Activated naive CD4-positive, alpha-beta T cell treated with anti-CD3 and anti-CD28 coated beads for 36 hours (primary cell): ENCODE data around the gene CCDC78. TPM values are rescaled to one million over a fixed set of nuclear protein-coding genes. Genes with fewer than 3 reads are reported as not detected.

Experiments used
- CTCF ChIA-PET: fragments of 350-600 bp; sonication (Branson Sonifier 250); formaldehyde crosslinking; loops from one replicate; lab custom pipeline; 2021; ENCODE audit warnings: antibody characterized with exemption; lab: Charles Lee
- DNase-seq: peaks from one replicate; pipeline ENCODE4 v3.0.0-alpha.2; 2020
- H3K27ac Mint-ChIP-seq: one replicate; pipeline ENCODE4 v1.8.0; 2021; ENCODE audit warnings: mild to moderate bottlenecking, mixed read lengths
- H3K27me3 Mint-ChIP-seq: one replicate; pipeline ENCODE4 v1.8.0; 2021; ENCODE audit warnings: low read depth, mixed read lengths
- H3K36me3 Mint-ChIP-seq: one replicate; pipeline ENCODE4 v1.8.0; 2021; ENCODE audit warnings: low read depth, mixed read lengths
- H3K4me1 Mint-ChIP-seq: one replicate; pipeline ENCODE4 v1.8.0; 2021; ENCODE audit warnings: low read depth, mixed read lengths
- H3K4me3 Mint-ChIP-seq: one replicate; pipeline ENCODE4 v1.8.0; 2021; ENCODE audit warnings: mild to moderate bottlenecking, moderate library complexity, mixed read lengths
- H3K9me3 Mint-ChIP-seq: one replicate; pipeline ENCODE4 v1.8.0; 2021; ENCODE audit warnings: mixed read lengths
- intact Hi-C: fragments of 100-400 bp; cut with micrococcal nuclease; formaldehyde crosslinking; loops from one replicate; pipeline ENCODE4 v1.15.1; 2023
- total RNA-seq, 2 experiments: library from RNA; stranded (reverse); gene quantifications; one replicate each; pipeline ENCODE4 v1.2.3, GENCODE V29; 2021

Gene CCDC78
- total RNA-seq, 2 experiments from 2014 or later = 1.2 to 1.3 TPM

- CTCF ChIA-PET = no interaction called here
- Mint-ChIP-seq H3K4me1 (peaks cover 40% of the 10 kb centered on the region), H3K27me3 (no peaks in the 10 kb centered on the region), H3K27ac (no peak overlapping the region), H3K9me3 (no peaks in the 10 kb centered on the region), H3K36me3 (peaks cover 6% of the 10 kb centered on the region), H3K4me3 (no peak overlapping the region)
- no peak for DNase-seq
- intact Hi-C loops = no loop called here
These were observed 38.7 kb downstream of the CCDC78 start for GRCh38 chr16:687499-687898.

- H3K4me3 Mint-ChIP-seq = no peak overlapping the region
- intact Hi-C loops = no loop called here
- DNase-seq = no peak
These were observed 39.6 kb downstream of the CCDC78 start for GRCh38 chr16:686459-687260.

GRCh38 chr16:685967-686366 lies 40.3 kb downstream of the CCDC78 start:
- intact Hi-C loops = loop anchor here (2.0 kb wide), 1 partner anchor 49 kb away; the partner anchor contains the start of gene METTL26
- H3K36me3 Mint-ChIP-seq = peaks cover 12% of the 10 kb centered on the region
- peak overlapping the region; percentile 29 for H3K4me3 Mint-ChIP-seq
- H3K4me1 Mint-ChIP-seq = peaks cover 53% of the 10 kb centered on the region
- DNase-seq = no peak
- no peak overlapping the region for H3K27ac Mint-ChIP-seq
- CTCF ChIA-PET = no interaction called here
- no peaks in the 10 kb centered on the region for H3K27me3 Mint-ChIP-seq
- H3K9me3 Mint-ChIP-seq = no peaks in the 10 kb centered on the region

More at GRCh38 chr16:686459-687260, 39.6 kb downstream of the CCDC78 start:
- no peak overlapping the region for H3K27ac Mint-ChIP-seq
- H3K4me1 Mint-ChIP-seq = peaks cover 48% of the 10 kb centered on the region
- CTCF ChIA-PET = no interaction called here
- no peaks in the 10 kb centered on the region for H3K27me3 Mint-ChIP-seq
- H3K9me3 Mint-ChIP-seq = no peaks in the 10 kb centered on the region
- peaks cover 10% of the 10 kb centered on the region for H3K36me3 Mint-ChIP-seq

GRCh38 chr16:684961-685696 lies 41.1 kb downstream of the CCDC78 start:
- CTCF ChIA-PET = no interaction called here

GRCh38 chr16:684071-684794 lies 42.0 kb downstream of the CCDC78 start, which contains the start of gene JMJD8:
TSS of gene JMJD8 (minus strand) at chr16:684334. CDS start at chr16:684319, 15 bp downstream.
- H3K4me1 Mint-ChIP-seq = peaks cover 42% of the 10 kb centered on the region
- DNase-seq = peak; percentile 98
- peak within 1 kb of the TSS; percentile 80 for H3K4me3 Mint-ChIP-seq
- CTCF ChIA-PET = no interaction called here
- H3K9me3 Mint-ChIP-seq = no peaks in the 10 kb centered on the region
- peak within 1 kb of the TSS; percentile 46 for H3K27ac Mint-ChIP-seq
- peaks cover 12% of the 10 kb centered on the region for H3K36me3 Mint-ChIP-seq
- H3K27me3 Mint-ChIP-seq = no peaks in the 10 kb centered on the region
- intact Hi-C loops = loop anchor here (2.0 to 5.0 kb wide), 3 partner anchors 38 to 157 kb away; partner anchors contain the start of genes ANTKMT, CAPN15 and METTL26

More at GRCh38 chr16:684961-685696, 41.1 kb downstream of the CCDC78 start:
- Mint-ChIP-seq H3K4me3 (no peak overlapping the region), H3K4me1 (peaks cover 48% of the 10 kb centered on the region), H3K36me3 (peaks cover 12% of the 10 kb centered on the region), H3K27ac (no peak overlapping the region), H3K27me3 (no peaks in the 10 kb centered on the region), H3K9me3 (no peaks in the 10 kb centered on the region)
- DNase-seq = no peak
- intact Hi-C loops = loop anchor here (2.0 to 5.0 kb wide), 3 partner anchors 37 to 158 kb away; partner anchors contain the start of genes ANTKMT, CAPN15 and METTL26

- Mint-ChIP-seq H3K9me3 (no peaks in the 10 kb centered on the region), H3K4me3 (peak overlapping the region; percentile 80), H3K4me1 (peaks cover 35% of the 10 kb centered on the region), H3K36me3 (peaks cover 12% of the 10 kb centered on the region), H3K27ac (no peak overlapping the region), H3K27me3 (no peaks in the 10 kb centered on the region)
- intact Hi-C loops = loop anchor here (2.0 to 5.0 kb wide), 3 partner anchors 39 to 156 kb away; partner anchors contain the start of genes ANTKMT, CAPN15 and METTL26
- no peak for DNase-seq
- CTCF ChIA-PET = no interaction called here
These were observed 42.7 kb downstream of the CCDC78 start for GRCh38 chr16:683396-684070.

- intact Hi-C loops = loop anchor here (5.0 kb wide), 2 partner anchors 40 to 155 kb away; partner anchors contain the start of genes ANTKMT and CAPN15
- peak overlapping the region; percentile 31 for H3K27ac Mint-ChIP-seq
- H3K27me3 Mint-ChIP-seq = no peaks in the 10 kb centered on the region
- no peak for DNase-seq
- CTCF ChIA-PET = no interaction called here
- peaks cover 32% of the 10 kb centered on the region for H3K4me1 Mint-ChIP-seq
- peaks cover 12% of the 10 kb centered on the region for H3K36me3 Mint-ChIP-seq
- peak overlapping the region; percentile 80 for H3K4me3 Mint-ChIP-seq
- H3K9me3 Mint-ChIP-seq = no peaks in the 10 kb centered on the region
These were observed 43.5 kb downstream of the CCDC78 start for GRCh38 chr16:682493-683395.

- intact Hi-C loops = loop anchor here (2.0 to 5.0 kb wide), 3 partner anchors 40 to 289 kb away; partner anchors contain the start of genes ANTKMT, CAPN15 and LMF1
- H3K4me1 Mint-ChIP-seq = peaks cover 34% of the 10 kb centered on the region
- H3K27ac Mint-ChIP-seq = peak overlapping the region; percentile 50
- peaks cover 11% of the 10 kb centered on the region for H3K36me3 Mint-ChIP-seq
- no peaks in the 10 kb centered on the region for H3K27me3 Mint-ChIP-seq
- H3K4me3 Mint-ChIP-seq = peak overlapping the region; percentile 80
- CTCF ChIA-PET = no interaction called here
- H3K9me3 Mint-ChIP-seq = no peaks in the 10 kb centered on the region
- no peak for DNase-seq
These were observed 44.4 kb downstream of the CCDC78 start for GRCh38 chr16:681746-682427.

- peaks cover 11% of the 10 kb centered on the region for H3K36me3 Mint-ChIP-seq
- DNase-seq = no peak
- no peaks in the 10 kb centered on the region for H3K27me3 Mint-ChIP-seq
- H3K4me1 Mint-ChIP-seq = peaks cover 38% of the 10 kb centered on the region
- H3K9me3 Mint-ChIP-seq = no peaks in the 10 kb centered on the region
- H3K4me3 Mint-ChIP-seq = peak overlapping the region; percentile 80
- H3K27ac Mint-ChIP-seq = peak overlapping the region; percentile 50
- CTCF ChIA-PET = no interaction called here
- intact Hi-C loops = loop anchor here (1.0 to 5.0 kb wide), 5 partner anchors 13 to 290 kb away; partner anchors contain the start of genes ANTKMT, CAPN15, LMF1 and RHOT2
These were observed 45.1 kb downstream of the CCDC78 start for GRCh38 chr16:680967-681745.

GRCh38 chr16:680625-680945 lies 45.7 kb downstream of the CCDC78 start:
- Mint-ChIP-seq H3K9me3 (no peaks in the 10 kb centered on the region), H3K4me1 (peaks cover 35% of the 10 kb centered on the region), H3K27ac (no peak overlapping the region), H3K27me3 (no peaks in the 10 kb centered on the region), H3K36me3 (peaks cover 11% of the 10 kb centered on the region), H3K4me3 (peak overlapping the region; percentile 80)
- no peak for DNase-seq
- intact Hi-C loops = loop anchor here (1.0 to 5.0 kb wide), 5 partner anchors 12 to 290 kb away; partner anchors contain the start of genes ANTKMT, CAPN15, LMF1 and RHOT2
- CTCF ChIA-PET = no interaction called here
